Neural cell (in vitro differentiated cells): Measurements from ENCODE around the gene ZNF789. TPM values are rescaled to one million over a fixed set of nuclear protein-coding genes. Genes with fewer than 3 reads are reported as not detected.

ENCODE experiments used
- H2AFZ ChIP-seq: fragments of 200-600, 300-800 bp; sonication (generic), shearing (Covaris generic); 2 replicates; pipeline ENCODE4 v1.6.0; 2014; ENCODE audit warnings: low read depth, mild to moderate bottlenecking, antibody characterized with exemption, low read length, moderate library complexity
- H3F3A ChIP-seq: fragments of 200-600 bp; shearing (Covaris generic); 2 replicates; pipeline ENCODE4 v1.6.1; 2016; ENCODE audit warnings: mild to moderate bottlenecking, moderate library complexity, mixed read lengths, antibody characterized with exemption, low read length; ENCODE audit not compliant: insufficient read depth, poor library complexity, severe bottlenecking
- H3K27ac ChIP-seq: fragments of 200-600, 300-800 bp; sonication (generic), shearing (Covaris generic); 2 replicates; pipeline ENCODE4 v1.5.1; 2014; ENCODE audit warnings: mild to moderate bottlenecking, low read length, moderate library complexity
- H3K27me3 ChIP-seq: fragments of 300-800, 200-600 bp; sonication (generic), shearing (Covaris generic); 2 replicates; pipeline ENCODE4 v1.6.0; 2014; ENCODE audit warnings: mild to moderate bottlenecking, low read depth, low read length, moderate library complexity; ENCODE audit not compliant: insufficient read depth
- H3K36me3 ChIP-seq: fragments of 300-800, 200-600 bp; sonication (generic), shearing (Covaris generic); 2 replicates; pipeline ENCODE4 v1.5.1; 2014; ENCODE audit warnings: mild to moderate bottlenecking, antibody characterized with exemption, low read length, moderate library complexity; ENCODE audit not compliant: insufficient read depth
- H3K4me2 ChIP-seq: fragments of 300-800, 200-600 bp; sonication (generic), shearing (Covaris generic); 2 replicates; pipeline ENCODE4 v1.6.0; 2014; ENCODE audit warnings: mild to moderate bottlenecking, low read length
- H3K4me3 ChIP-seq: fragments of 300-800, 200-600 bp; sonication (generic), shearing (Covaris generic); 2 replicates; pipeline ENCODE4 v1.5.1; 2014; ENCODE audit warnings: mild to moderate bottlenecking, low read length, moderate library complexity
- H3K79me2 ChIP-seq: fragments of 200-600 bp; shearing (Covaris generic); replicated peaks from 2 replicates; pipeline ENCODE4 v1.6.0; 2014; ENCODE audit warnings: mild to moderate bottlenecking, low read length, moderate library complexity; ENCODE audit not compliant: insufficient read depth
- H3K9ac ChIP-seq: fragments of 300-800, 200-600 bp; sonication (generic), shearing (Covaris generic); 2 replicates; pipeline ENCODE4 v1.6.1; 2016; ENCODE audit warnings: mild to moderate bottlenecking, low read length, mixed read lengths
- H3K9me2 ChIP-seq: fragments of 200-600 bp; shearing (Covaris generic); 2 replicates; pipeline ENCODE4 v1.6.1; 2016; ENCODE audit warnings: mild to moderate bottlenecking, low read length, mixed read lengths; ENCODE audit not compliant: insufficient read depth
- H3K9me3 ChIP-seq: fragments of 200-600, 300-800 bp; sonication (generic), shearing (Covaris generic); 2 replicates; pipeline ENCODE4 v1.6.1; 2016; ENCODE audit warnings: mild to moderate bottlenecking, mixed run types, low read length, moderate library complexity, mixed read lengths
- H4K20me1 ChIP-seq: fragments of 200-600 bp; shearing (Covaris generic); 2 replicates; pipeline ENCODE4 v1.6.1; 2016; ENCODE audit warnings: mild to moderate bottlenecking, mixed run types; ENCODE audit not compliant: insufficient read depth
- EP300 ChIP-seq: fragments of 450-650 bp; conservative IDR thresholded peaks from 2 replicates; pipeline ENCODE4 v1.6.1; 2014; ENCODE audit warnings: antibody characterized with exemption, mild to moderate bottlenecking, moderate library complexity; ENCODE audit not compliant: poor library complexity, severe bottlenecking
- EZH2 ChIP-seq: fragments of 200-600, 300-800 bp; shearing (Covaris generic), sonication (generic); IDR thresholded peaks from 2 replicates; pipeline ENCODE4 v1.6.1; 2014; ENCODE audit warnings: antibody characterized with exemption, low read length, borderline replicate concordance, mild to moderate bottlenecking; ENCODE audit not compliant: insufficient read depth, poor library complexity, severe bottlenecking
- MXI1 ChIP-seq: fragments of 450-650 bp; conservative IDR thresholded peaks from 2 replicates; pipeline ENCODE4 v1.6.1; 2014; ENCODE audit warnings: antibody characterized with exemption, mild to moderate bottlenecking; ENCODE audit not compliant: poor library complexity, severe bottlenecking
- POLR2AphosphoS5 ChIP-seq: IDR thresholded peaks from 2 replicates; pipeline ENCODE4 v1.6.1; 2012
- RAD21 ChIP-seq: fragments of 450-650 bp; conservative IDR thresholded peaks from 2 replicates; pipeline ENCODE4 v1.6.1; 2014; ENCODE audit warnings: antibody characterized with exemption, mild to moderate bottlenecking, moderate library complexity
- SMC3 ChIP-seq: fragments of 450-650 bp; conservative IDR thresholded peaks from 2 replicates; pipeline ENCODE4 v1.6.1; 2014; ENCODE audit warnings: antibody characterized with exemption, mild to moderate bottlenecking, moderate library complexity; ENCODE audit not compliant: poor library complexity
- TAF1 ChIP-seq: IDR thresholded peaks from 2 replicates; pipeline ENCODE4 v1.6.1; 2012; ENCODE audit warnings: low read depth
- polyA plus RNA-seq: library from polyadenylated mRNA; depleted of rRNA; stranded (reverse); fragments of >200 nt; gene quantifications from 2 replicates; pipeline ENCODE4 v1.2.3, GENCODE V29; 2014
- TF ChIP-seq, protein P1 (sequence below): IDR thresholded peaks from 2 replicates; pipeline ENCODE4 v1.6.1; 2012; ENCODE audit warnings: borderline replicate concordance
- TF ChIP-seq, protein P2 (sequence below): fragments of 450-650 bp; IDR thresholded peaks from 2 replicates; pipeline ENCODE4 v1.5.1; 2014; ENCODE audit warnings: antibody characterized with exemption, mild to moderate bottlenecking, moderate library complexity; ENCODE audit not compliant: poor library complexity, severe bottlenecking

Gene ZNF789
- polyA plus RNA-seq, 1 donor from 2014 or later: 49.9 TPM

DNA sequence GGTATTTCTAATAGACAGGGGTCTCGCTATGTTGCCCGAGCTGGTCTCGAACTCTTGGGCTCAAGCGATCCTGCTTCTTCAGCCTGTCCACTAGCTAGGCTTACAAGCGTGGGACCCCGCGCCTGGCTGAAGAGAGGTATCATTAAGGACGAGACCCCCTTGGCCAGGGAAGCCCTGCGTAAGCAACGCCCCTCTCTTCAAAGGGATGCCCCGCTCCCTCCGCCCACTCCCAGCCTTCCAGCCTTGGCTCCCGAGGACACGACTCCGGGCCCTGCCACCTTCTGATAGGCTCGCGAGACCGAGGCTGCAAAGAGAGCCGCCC is 31.6 kb downstream of the ZNF789 start:
- H3F3A ChIP-seq: no peaks in the 10 kb centered on the region
- H3K36me3 ChIP-seq: no peaks in the 10 kb centered on the region
- H3K4me3 ChIP-seq: peak overlapping the region; percentile 80
- peak overlapping the region; percentile 97 for H2AFZ ChIP-seq
- peak overlapping the region; percentile 48 for H3K4me2 ChIP-seq
- H3K9me2 ChIP-seq: no peaks in the 10 kb centered on the region
- H3K27ac ChIP-seq: peak overlapping the region; percentile 93
- H4K20me1 ChIP-seq: no peaks in the 10 kb centered on the region
- peak overlapping the region; percentile 86 for H3K9ac ChIP-seq
- peaks cover 36% of the 10 kb centered on the region for H3K79me2 ChIP-seq
- H3K9me3 ChIP-seq: no peaks in the 10 kb centered on the region
- no peaks in the 10 kb centered on the region for H3K27me3 ChIP-seq
- TF ChIP-seq, protein P1, sequence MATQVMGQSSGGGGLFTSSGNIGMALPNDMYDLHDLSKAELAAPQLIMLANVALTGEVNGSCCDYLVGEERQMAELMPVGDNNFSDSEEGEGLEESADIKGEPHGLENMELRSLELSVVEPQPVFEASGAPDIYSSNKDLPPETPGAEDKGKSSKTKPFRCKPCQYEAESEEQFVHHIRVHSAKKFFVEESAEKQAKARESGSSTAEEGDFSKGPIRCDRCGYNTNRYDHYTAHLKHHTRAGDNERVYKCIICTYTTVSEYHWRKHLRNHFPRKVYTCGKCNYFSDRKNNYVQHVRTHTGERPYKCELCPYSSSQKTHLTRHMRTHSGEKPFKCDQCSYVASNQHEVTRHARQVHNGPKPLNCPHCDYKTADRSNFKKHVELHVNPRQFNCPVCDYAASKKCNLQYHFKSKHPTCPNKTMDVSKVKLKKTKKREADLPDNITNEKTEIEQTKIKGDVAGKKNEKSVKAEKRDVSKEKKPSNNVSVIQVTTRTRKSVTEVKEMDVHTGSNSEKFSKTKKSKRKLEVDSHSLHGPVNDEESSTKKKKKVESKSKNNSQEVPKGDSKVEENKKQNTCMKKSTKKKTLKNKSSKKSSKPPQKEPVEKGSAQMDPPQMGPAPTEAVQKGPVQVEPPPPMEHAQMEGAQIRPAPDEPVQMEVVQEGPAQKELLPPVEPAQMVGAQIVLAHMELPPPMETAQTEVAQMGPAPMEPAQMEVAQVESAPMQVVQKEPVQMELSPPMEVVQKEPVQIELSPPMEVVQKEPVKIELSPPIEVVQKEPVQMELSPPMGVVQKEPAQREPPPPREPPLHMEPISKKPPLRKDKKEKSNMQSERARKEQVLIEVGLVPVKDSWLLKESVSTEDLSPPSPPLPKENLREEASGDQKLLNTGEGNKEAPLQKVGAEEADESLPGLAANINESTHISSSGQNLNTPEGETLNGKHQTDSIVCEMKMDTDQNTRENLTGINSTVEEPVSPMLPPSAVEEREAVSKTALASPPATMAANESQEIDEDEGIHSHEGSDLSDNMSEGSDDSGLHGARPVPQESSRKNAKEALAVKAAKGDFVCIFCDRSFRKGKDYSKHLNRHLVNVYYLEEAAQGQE: peak; percentile 8
- no peak for TF ChIP-seq SMC3

DNA sequence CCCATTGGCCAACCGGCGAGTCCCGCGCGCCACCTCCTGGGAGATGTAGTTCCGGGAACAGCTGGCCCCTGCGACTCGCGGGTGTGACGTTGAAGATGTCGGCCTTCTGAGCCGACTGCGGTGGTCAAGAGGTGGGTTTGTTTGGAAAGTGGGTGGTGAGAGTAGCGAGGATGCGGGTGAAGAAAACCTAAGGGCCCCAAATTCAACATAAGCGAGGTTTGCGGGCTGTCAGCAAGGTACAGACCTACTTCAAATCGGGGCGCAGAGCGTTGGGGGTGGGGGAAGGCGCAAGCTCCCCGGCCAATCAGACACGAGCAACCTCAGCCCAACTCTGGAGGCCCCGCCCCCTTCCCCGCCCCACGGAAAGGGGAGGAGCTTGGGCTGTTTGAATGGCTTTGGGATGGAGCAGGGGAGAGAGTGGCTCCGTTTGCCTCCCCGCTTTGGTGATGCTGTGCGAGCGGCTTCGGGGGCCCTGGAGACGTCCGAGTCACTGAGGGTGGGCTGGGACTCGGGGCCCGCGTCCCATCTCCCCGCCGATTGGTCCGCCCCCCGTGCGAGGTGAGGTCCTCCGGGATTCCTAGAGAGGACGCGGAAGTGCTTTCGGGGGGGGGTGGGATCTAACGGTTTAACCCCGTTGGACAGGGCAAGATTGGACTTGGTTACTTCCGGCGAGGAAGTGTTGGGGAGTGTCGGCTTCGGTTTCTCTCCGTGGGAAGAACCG is 32.1 kb downstream of the ZNF789 start, which contains the start of gene ZKSCAN5:
Gene ZKSCAN5 (plus strand): TSS at position 60 of the 721 bp plus-strand sequence. CDS start 1,383 bp downstream, outside the sequence.
- H3K79me2 ChIP-seq: peaks cover 33% of the 10 kb centered on the region
- H3K9ac ChIP-seq: peak within 1 kb of the TSS; percentile 86
- H3K4me2 ChIP-seq: peak within 1 kb of the TSS; percentile 74
- H3F3A ChIP-seq: no peaks in the 10 kb centered on the region
- TF ChIP-seq SMC3 (peak; percentile 22), POLR2AphosphoS5 (peak; percentile 60), EZH2 (no peak), TAF1 (peak; percentile 68), RAD21 (no peak), MXI1 (peak; percentile 68), EP300 (peak; percentile 38)
- TF ChIP-seq, protein P1: peak; percentile 8
- TF ChIP-seq, protein P2, sequence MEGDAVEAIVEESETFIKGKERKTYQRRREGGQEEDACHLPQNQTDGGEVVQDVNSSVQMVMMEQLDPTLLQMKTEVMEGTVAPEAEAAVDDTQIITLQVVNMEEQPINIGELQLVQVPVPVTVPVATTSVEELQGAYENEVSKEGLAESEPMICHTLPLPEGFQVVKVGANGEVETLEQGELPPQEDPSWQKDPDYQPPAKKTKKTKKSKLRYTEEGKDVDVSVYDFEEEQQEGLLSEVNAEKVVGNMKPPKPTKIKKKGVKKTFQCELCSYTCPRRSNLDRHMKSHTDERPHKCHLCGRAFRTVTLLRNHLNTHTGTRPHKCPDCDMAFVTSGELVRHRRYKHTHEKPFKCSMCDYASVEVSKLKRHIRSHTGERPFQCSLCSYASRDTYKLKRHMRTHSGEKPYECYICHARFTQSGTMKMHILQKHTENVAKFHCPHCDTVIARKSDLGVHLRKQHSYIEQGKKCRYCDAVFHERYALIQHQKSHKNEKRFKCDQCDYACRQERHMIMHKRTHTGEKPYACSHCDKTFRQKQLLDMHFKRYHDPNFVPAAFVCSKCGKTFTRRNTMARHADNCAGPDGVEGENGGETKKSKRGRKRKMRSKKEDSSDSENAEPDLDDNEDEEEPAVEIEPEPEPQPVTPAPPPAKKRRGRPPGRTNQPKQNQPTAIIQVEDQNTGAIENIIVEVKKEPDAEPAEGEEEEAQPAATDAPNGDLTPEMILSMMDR: peak; percentile 37
- H3K27me3 ChIP-seq: no peaks in the 10 kb centered on the region
- no peaks in the 10 kb centered on the region for H3K9me3 ChIP-seq
- peak within 1 kb of the TSS; percentile 97 for H2AFZ ChIP-seq
- no peaks in the 10 kb centered on the region for H3K36me3 ChIP-seq
- H3K4me3 ChIP-seq: peak within 1 kb of the TSS; percentile 80
- no peaks in the 10 kb centered on the region for H3K9me2 ChIP-seq
- peak within 1 kb of the TSS; percentile 93 for H3K27ac ChIP-seq
- H4K20me1 ChIP-seq: no peaks in the 10 kb centered on the region
